ENCODE results near the gene TUBB1. TPM values are rescaled to one million over a fixed set of nuclear protein-coding genes. Genes with fewer than 3 reads are reported as not detected.

TUBB1 gene
- total and polyA plus RNA-seq, 2 of the 13 experiments (the other 11 are each of a cell fraction or from before 2014, with no cell fraction given) = 0.11 to 57.6 TPM

DNA sequence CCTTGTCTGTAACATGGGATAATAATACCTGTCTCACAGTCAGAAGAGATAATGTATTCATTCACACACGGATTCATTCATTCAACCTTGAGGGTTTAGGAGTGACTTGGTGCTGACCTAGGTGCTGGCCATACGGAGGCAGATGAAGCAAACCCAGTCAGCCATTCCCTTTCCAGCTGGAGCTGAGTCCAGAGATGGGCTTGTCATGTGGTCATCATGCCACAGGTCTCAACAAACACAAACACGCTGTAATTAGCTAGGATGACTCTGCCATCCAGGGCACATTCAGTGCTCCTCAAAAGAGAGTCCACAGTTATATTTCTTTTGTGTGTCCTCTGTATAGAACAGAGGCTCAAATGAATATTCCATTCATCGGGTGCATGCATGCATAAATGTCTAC lies 42.9 kb downstream of the TUBB1 start:
- in situ Hi-C loops (cut with HindIII; ENCODE audit: extremely low pct_ligation_motif_present, low pct_unique_long_range_greater_than_20kb) (no loop called here), intact Hi-C loops (cut with micrococcal nuclease; ENCODE audit: unreplicated experiment) (no loop called here)
- no peaks in the 10 kb centered on the region for H3K79me2 ChIP-seq (ENCODE audit: insufficient read depth, low read length)
- H3K36me3 ChIP-seq (replicated peaks in 1 of 2; ENCODE audit: control insufficient read depth in 1 of 2, insufficient read depth in 2 of 2, low read length in 2 of 2) = no peaks in the 10 kb centered on the region
- CTCF ChIA-PET (ENCODE audit: low intra/inter-chr PET ratio, low total read pairs) = no interaction called here
- no peaks in the 10 kb centered on the region for H3K4me1 ChIP-seq (ENCODE audit: insufficient read depth, low read length)
- ATAC-seq (no peak; the same call in 1 of the 3 replicates), DNase-seq (ENCODE audit: low spot score) (no peak), FAIRE-seq (no peak)
- WGBS (ENCODE audit: low lambda C conversion rate) = 14% methylated on average over 4 of the region's 4 CpGs
- H4K20me1 ChIP-seq (ENCODE audit: insufficient read depth, low read length) = no peaks in the 10 kb centered on the region
- no TSS peak for BruUV-seq (replicated peaks)
- no peak overlapping the region for H3K27ac ChIP-seq (ENCODE audit: extremely low read length, insufficient read depth, low read length)
- H2AFZ ChIP-seq (ENCODE audit: low read length) = no peak overlapping the region
- H3K9me3 ChIP-seq (ENCODE audit: low read length) = no peaks in the 10 kb centered on the region
- no peak overlapping the region for H3K4me3 ChIP-seq (replicated peaks in 1 of 3; ENCODE audit: insufficient read depth in 1 of 3, low read depth in 2 of 3, low read length in 3 of 3)
- no peak overlapping the region for H3K9ac ChIP-seq (ENCODE audit: insufficient read depth, low read depth, low read length)
- peaks cover 0 to 17% of the 10 kb centered on the region in 2 experiments; a peak in 2 of 5 replicates for H3K27me3 ChIP-seq (ENCODE audit: control insufficient read depth in 1 of 2, insufficient read depth in 2 of 2, low read length in 2 of 2)
- TF ChIP-seq, protein P1, sequence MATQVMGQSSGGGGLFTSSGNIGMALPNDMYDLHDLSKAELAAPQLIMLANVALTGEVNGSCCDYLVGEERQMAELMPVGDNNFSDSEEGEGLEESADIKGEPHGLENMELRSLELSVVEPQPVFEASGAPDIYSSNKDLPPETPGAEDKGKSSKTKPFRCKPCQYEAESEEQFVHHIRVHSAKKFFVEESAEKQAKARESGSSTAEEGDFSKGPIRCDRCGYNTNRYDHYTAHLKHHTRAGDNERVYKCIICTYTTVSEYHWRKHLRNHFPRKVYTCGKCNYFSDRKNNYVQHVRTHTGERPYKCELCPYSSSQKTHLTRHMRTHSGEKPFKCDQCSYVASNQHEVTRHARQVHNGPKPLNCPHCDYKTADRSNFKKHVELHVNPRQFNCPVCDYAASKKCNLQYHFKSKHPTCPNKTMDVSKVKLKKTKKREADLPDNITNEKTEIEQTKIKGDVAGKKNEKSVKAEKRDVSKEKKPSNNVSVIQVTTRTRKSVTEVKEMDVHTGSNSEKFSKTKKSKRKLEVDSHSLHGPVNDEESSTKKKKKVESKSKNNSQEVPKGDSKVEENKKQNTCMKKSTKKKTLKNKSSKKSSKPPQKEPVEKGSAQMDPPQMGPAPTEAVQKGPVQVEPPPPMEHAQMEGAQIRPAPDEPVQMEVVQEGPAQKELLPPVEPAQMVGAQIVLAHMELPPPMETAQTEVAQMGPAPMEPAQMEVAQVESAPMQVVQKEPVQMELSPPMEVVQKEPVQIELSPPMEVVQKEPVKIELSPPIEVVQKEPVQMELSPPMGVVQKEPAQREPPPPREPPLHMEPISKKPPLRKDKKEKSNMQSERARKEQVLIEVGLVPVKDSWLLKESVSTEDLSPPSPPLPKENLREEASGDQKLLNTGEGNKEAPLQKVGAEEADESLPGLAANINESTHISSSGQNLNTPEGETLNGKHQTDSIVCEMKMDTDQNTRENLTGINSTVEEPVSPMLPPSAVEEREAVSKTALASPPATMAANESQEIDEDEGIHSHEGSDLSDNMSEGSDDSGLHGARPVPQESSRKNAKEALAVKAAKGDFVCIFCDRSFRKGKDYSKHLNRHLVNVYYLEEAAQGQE (IDR thresholded peaks at IDR 0.05; ENCODE audit: borderline replicate concordance in 1 of 2, low read depth in 1 of 2, low read length in 2 of 2) = peak; percentile 10 to 80
- TF ChIP-seq GTF3A (CRISPR knock-in tag; conservative IDR thresholded peaks at IDR 0.05) (no peak), MIER2 (CRISPR knock-in tag; IDR thresholded peaks at IDR 0.05) (peak; percentile 56; the same call in 1 of the 2 replicates)
- POLR2A ChIA-PET = no interaction called here
- H3K4me2 ChIP-seq (ENCODE audit: low read depth, low read length) = no peak overlapping the region
